Astrocyte (in vitro differentiated cells and primary cell): ENCODE data around the gene OR52L1.

Experiments used
- EZH2 ChIP-seq: IDR thresholded peaks from 2 replicates; pipeline ENCODE4 v1.6.1; 2012; ENCODE audit warnings: mild to moderate bottlenecking, low read length, inconsistent platforms; ENCODE audit not compliant: insufficient read depth
- TF ChIP-seq, protein P1 (sequence below): IDR thresholded peaks from 2 replicates; pipeline ENCODE4 v1.5.1; 2011; ENCODE audit warnings: low read depth, mild to moderate bottlenecking, inconsistent platforms, low read length, moderate library complexity; ENCODE audit not compliant: insufficient read depth

DNA sequence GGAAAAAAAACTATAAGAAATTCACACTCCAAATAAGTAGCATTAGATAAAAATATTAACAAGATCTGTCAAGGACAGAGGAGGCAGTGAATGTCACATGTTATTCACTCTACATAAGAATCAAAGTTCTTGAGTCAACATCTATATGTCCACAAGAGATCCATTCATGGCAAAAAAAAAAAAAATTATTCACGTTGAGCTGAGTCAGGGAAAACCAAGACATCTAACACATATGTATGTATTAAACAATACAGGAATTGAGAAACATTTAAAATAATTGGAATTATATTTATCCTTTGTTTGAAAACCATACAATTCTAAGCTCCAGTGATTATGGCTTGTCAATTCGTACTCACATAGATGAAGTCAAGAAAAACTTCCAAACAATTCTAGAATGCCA lies 19.8 kb downstream of the OR52L1 start:
- TF ChIP-seq, protein P1, sequence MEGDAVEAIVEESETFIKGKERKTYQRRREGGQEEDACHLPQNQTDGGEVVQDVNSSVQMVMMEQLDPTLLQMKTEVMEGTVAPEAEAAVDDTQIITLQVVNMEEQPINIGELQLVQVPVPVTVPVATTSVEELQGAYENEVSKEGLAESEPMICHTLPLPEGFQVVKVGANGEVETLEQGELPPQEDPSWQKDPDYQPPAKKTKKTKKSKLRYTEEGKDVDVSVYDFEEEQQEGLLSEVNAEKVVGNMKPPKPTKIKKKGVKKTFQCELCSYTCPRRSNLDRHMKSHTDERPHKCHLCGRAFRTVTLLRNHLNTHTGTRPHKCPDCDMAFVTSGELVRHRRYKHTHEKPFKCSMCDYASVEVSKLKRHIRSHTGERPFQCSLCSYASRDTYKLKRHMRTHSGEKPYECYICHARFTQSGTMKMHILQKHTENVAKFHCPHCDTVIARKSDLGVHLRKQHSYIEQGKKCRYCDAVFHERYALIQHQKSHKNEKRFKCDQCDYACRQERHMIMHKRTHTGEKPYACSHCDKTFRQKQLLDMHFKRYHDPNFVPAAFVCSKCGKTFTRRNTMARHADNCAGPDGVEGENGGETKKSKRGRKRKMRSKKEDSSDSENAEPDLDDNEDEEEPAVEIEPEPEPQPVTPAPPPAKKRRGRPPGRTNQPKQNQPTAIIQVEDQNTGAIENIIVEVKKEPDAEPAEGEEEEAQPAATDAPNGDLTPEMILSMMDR, result no peak
- no peak for TF ChIP-seq EZH2
